Vagina (tissue), 2 donors: ENCODE data around the gene RMI2. TPM values are rescaled to one million over a fixed set of nuclear protein-coding genes. Genes with fewer than 3 reads are reported as not detected.

Source experiments
- DNase-seq, 2 donors: peaks; one replicate each; pipeline ENCODE4 v3.0.0-alpha.2; 2017; ENCODE audit errors: extremely low spot score in 2 of 2
- H3K27ac ChIP-seq: fragments of 200-600 bp; sonication (generic); one replicate; pipeline ENCODE4 v1.5.1; 2019
- H3K27me3 ChIP-seq: fragments of 200-600 bp; sonication (generic); one replicate; pipeline ENCODE4 v1.5.1; 2019
- H3K36me3 ChIP-seq, 2 donors: fragments of 200-600 bp; sonication (generic); one replicate each; pipeline ENCODE4 v1.5.1; 2017 to 2019
- H3K4me1 ChIP-seq: fragments of 200-600 bp; sonication (generic); one replicate; pipeline ENCODE4 v1.5.1; 2019
- H3K4me3 ChIP-seq, 2 donors: fragments of 200-600 bp; sonication (generic); 1 replicate in 1 of 2; 2 replicates in 1 of 2; pipeline ENCODE4 v1.5.1; 2016 to 2019
- H3K9me3 ChIP-seq: fragments of 200-600 bp; sonication (generic); one replicate; pipeline ENCODE4 v1.5.1; 2019
- POLR2A ChIP-seq, 2 donors: fragments of 450-650 bp; IDR thresholded peaks; one replicate each; pipeline ENCODE4 v1.6.1; 2017; ENCODE audit warnings: antibody characterized with exemption in 2 of 2, mild to moderate bottlenecking in 2 of 2, moderate library complexity in 2 of 2
- POLR2AphosphoS5 ChIP-seq, 2 donors: sonication (generic); formaldehyde crosslinking; IDR thresholded peaks; one replicate each; pipeline ENCODE4 v1.9.0; 2017; ENCODE audit warnings: antibody characterized with exemption in 2 of 2, mild to moderate bottlenecking in 2 of 2, low read depth in 1 of 2; ENCODE audit not compliant: insufficient read depth in 1 of 2
- intact Hi-C: fragments of 100-400 bp; cut with DNase I; formaldehyde crosslinking; loops from one replicate; pipeline ENCODE4 v1.15.1; 2023
- total RNA-seq: library from RNA; depleted of rRNA; stranded (reverse); fragments of >200 nt; gene quantifications from one replicate; pipeline ENCODE4 v1.2.3, GENCODE V29; 2016
- TF ChIP-seq, protein P1 (sequence below), 3 experiments: fragments of 450-650 bp in 2 of 3; fragments of 200-600 bp in 1 of 3; sonication (generic) in 1 of 3; IDR thresholded peaks; one replicate each; pipeline ENCODE4 v1.5.1; 2017 to 2019; ENCODE audit warnings: antibody characterized with exemption in 3 of 3, mild to moderate bottlenecking in 2 of 3, moderate library complexity in 2 of 3

The RMI2 gene
- total RNA-seq, 1 donor from 2014 or later: 0.74 TPM

DNA sequence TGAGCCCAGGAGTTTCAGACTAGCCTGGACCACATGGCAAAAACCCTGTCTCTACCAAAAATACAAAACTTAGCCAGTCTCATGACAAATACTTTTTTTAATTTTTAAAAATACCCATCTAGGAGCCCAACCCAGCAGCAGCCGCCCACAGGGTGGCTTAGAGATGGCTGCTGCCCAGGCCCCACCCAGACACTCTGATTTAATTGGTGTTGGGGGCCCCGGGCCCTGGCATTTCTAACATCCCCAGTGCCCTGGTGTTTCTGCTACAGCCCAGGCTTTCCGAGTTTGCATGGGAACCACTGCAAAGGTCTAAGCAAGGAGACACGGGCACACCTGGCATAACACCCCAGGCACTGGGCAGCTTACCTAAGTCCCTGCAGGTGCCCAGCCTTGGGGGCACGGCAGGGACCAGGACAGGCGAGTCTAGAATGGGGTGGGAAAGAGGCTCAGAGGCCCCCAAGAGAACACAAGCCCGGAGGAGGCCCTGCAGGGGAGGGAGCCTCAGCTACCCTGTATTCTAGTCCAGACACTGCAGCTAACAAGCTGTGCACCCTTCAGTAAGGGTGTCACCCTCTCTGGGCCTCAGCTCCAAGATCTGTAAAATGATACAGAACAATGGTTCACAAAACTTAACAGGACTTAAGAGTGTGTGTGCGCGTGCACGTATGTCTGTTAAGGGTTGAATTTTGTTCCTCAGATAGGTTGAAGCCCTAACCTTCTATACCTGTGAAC is 48.8 kb downstream of the RMI2 start:
- no peak for TF ChIP-seq POLR2A (IDR thresholded peaks at IDR 0.05)
- TF ChIP-seq POLR2AphosphoS5 (IDR thresholded peaks at IDR 0.05; ENCODE audit: insufficient read depth in 1 of 2, low read depth in 1 of 2): no peak
- TF ChIP-seq, protein P1, sequence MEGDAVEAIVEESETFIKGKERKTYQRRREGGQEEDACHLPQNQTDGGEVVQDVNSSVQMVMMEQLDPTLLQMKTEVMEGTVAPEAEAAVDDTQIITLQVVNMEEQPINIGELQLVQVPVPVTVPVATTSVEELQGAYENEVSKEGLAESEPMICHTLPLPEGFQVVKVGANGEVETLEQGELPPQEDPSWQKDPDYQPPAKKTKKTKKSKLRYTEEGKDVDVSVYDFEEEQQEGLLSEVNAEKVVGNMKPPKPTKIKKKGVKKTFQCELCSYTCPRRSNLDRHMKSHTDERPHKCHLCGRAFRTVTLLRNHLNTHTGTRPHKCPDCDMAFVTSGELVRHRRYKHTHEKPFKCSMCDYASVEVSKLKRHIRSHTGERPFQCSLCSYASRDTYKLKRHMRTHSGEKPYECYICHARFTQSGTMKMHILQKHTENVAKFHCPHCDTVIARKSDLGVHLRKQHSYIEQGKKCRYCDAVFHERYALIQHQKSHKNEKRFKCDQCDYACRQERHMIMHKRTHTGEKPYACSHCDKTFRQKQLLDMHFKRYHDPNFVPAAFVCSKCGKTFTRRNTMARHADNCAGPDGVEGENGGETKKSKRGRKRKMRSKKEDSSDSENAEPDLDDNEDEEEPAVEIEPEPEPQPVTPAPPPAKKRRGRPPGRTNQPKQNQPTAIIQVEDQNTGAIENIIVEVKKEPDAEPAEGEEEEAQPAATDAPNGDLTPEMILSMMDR (IDR thresholded peaks at IDR 0.05): no peak
- Histone ChIP-seq H3K4me1 (peaks cover 18% of the 10 kb centered on the region), H3K27ac (no peak overlapping the region), H3K4me3 (no peak overlapping the region), H3K36me3 (no peaks in the 10 kb centered on the region), H3K9me3 (no peaks in the 10 kb centered on the region), H3K27me3 (no peaks in the 10 kb centered on the region)
- intact Hi-C loops: no loop called here
- no peak for DNase-seq

GRCh38 chr16:11394593-11394960 is 49.3 kb downstream of the RMI2 start:
- intact Hi-C loops: no loop called here
- Histone ChIP-seq H3K36me3 (no peaks in the 10 kb centered on the region), H3K9me3 (no peaks in the 10 kb centered on the region), H3K4me3 (no peak overlapping the region), H3K27me3 (no peaks in the 10 kb centered on the region), H3K4me1 (peaks cover 18% of the 10 kb centered on the region), H3K27ac (no peak overlapping the region)
- TF ChIP-seq POLR2A (IDR thresholded peaks at IDR 0.05) (no peak), POLR2AphosphoS5 (IDR thresholded peaks at IDR 0.05; ENCODE audit: insufficient read depth in 1 of 2, low read depth in 1 of 2) (no peak)
- TF ChIP-seq, protein P1 (IDR thresholded peaks at IDR 0.05): no peak
- DNase-seq: no peak

DNA sequence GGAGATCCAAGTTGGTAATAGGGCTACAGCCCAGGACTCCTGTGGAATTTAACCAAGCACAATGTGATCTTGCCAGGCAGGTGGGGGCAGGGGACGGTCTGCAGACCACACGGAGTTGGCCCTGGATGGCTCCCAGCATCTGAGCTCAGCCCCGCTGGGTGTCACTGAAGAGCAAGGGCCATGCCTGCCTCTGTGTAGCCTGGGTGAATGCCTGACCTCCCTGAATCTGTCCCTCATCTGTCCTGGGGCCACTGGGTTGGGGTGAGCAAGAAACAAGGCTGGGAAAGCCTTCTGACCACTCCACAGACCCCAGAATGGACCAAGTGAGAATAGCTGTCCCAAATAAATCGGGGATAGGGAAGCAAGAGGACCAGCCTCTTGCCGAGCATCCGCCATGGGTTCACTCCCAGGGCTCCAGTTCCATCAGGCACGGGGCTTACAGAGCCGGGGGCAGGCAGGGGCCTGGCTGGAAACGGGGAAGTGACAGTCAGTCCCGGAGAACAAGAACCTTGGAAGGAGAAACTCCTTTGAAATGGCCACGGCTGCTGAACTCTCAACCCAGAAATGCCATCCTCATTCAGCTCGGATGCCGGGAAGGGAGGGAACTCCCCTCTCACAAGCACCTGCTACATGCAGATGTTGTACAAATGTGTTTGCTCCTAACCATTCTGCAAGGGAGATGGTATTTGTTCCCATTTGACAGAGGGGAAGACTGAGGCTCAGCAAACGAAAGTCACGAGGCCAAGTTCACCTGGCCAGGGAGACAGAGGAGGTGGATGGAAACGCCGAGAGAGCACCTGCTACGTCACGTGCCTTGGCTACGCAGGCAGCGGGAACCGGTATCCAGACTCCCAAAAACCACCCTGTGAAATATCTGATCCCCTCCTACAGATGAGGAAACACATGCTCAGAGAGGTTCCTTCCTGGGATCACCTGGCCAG is 50.0 kb downstream of the RMI2 start:
- H3K36me3 ChIP-seq: no peaks in the 10 kb centered on the region
- no peak overlapping the region for H3K27ac ChIP-seq
- intact Hi-C loops: no loop called here
- no peaks in the 10 kb centered on the region for H3K27me3 ChIP-seq
- H3K9me3 ChIP-seq: no peaks in the 10 kb centered on the region
- H3K4me1 ChIP-seq: peaks cover 18% of the 10 kb centered on the region
- TF ChIP-seq POLR2AphosphoS5 (IDR thresholded peaks at IDR 0.05; ENCODE audit: insufficient read depth in 1 of 2, low read depth in 1 of 2): no peak
- TF ChIP-seq POLR2A (IDR thresholded peaks at IDR 0.05): no peak
- TF ChIP-seq, protein P1 (IDR thresholded peaks at IDR 0.05): no peak
- H3K4me3 ChIP-seq: no peak overlapping the region
- no peak for DNase-seq

- Histone ChIP-seq H3K9me3 (no peaks in the 10 kb centered on the region), H3K27me3 (no peaks in the 10 kb centered on the region), H3K36me3 (no peaks in the 10 kb centered on the region), H3K4me3 (no peak overlapping the region), H3K27ac (peak overlapping the region; percentile 63), H3K4me1 (peaks cover 15% of the 10 kb centered on the region)
- intact Hi-C loops: no loop called here
- no peak for DNase-seq
- TF ChIP-seq, protein P1 (IDR thresholded peaks at IDR 0.05): no peak
- TF ChIP-seq POLR2AphosphoS5 (IDR thresholded peaks at IDR 0.05; ENCODE audit: insufficient read depth in 1 of 2, low read depth in 1 of 2): no peak
- TF ChIP-seq POLR2A (IDR thresholded peaks at IDR 0.05): no peak
Observed at GRCh38 chr16:11395949-11396240, 50.6 kb downstream of the RMI2 start.
